GM21381 (cell line): ENCODE measurements around the gene SULT4A1.
A peak's percentile ranks its signal among the peaks of the same experiment; 100 is the strongest.
"Not testable (repeated sequence)": the region's sequence is repeated elsewhere in the genome, so short reads cannot be mapped to it uniquely, and the experiment has no call there.

Experiments
- ATAC-seq: cut with Tn5 transposase; IDR thresholded peaks from one replicate; pipeline ENCODE4 v1.9.1; 2021; ENCODE audit warnings: mild to moderate bottlenecking, moderate library complexity; ENCODE audit not compliant: unreplicated experiment

Gene SULT4A1

DNA sequence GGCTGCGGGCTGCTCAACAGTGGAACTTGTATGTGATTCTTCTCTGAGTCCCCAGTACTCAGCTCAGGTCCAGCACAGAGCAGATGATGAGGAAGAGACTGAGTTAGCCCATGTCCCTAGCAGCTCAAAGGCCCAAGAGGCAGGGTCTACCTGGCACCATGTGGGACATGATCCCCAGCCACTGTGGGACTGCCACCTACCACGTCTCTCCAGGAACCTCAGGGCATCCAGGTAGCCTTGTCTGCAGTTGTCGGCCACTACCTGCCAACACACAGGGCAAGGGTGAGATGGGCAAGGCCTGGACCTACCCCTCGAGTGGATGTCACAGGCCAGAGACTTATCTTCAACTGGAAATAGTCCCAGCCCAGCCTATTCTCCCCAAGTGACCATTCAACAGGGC is 25.1 kb upstream of the SULT4A1 start:
- no peak for ATAC-seq

DNA sequence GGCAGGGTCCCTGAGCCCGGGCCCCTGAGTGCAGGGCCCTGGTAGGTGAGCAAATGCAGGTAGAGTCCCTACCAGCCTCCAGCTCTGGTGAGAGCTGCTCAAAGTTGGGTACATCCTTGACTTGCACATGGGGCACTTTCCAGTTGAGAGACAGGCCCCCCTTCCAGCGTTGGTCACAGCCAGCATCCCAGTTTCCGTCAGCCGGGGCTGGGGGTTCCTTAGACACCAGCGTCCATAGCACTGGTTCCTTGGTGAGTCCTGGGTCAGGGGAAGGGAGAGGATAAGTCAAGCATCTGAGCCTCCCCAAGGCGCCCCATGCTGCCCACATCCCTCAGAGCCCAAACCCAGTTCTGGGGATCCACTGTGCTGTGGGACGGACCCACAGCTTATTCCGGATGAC is 23.9 kb upstream of the SULT4A1 start:
- no peak for ATAC-seq

DNA sequence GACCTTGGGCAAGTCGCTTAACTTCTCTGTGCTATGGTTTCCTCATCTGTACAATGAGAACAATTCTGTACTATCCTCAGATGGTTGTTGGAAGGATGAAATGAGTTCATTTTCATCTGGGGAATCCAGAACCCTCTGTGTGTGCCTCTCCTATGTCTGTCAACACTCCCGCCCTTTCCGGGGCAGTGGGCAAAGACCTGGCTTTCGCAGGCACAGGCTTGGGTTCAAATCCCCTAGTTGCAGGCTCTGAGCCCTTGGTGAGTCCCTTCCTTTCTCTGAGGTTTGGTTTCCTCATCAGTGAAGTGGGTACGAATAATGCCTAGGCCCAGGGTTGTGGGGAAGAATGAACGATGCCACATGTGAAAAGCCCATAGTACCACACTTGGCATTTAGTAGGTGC is 23.5 kb upstream of the SULT4A1 start:
- no peak for ATAC-seq

DNA sequence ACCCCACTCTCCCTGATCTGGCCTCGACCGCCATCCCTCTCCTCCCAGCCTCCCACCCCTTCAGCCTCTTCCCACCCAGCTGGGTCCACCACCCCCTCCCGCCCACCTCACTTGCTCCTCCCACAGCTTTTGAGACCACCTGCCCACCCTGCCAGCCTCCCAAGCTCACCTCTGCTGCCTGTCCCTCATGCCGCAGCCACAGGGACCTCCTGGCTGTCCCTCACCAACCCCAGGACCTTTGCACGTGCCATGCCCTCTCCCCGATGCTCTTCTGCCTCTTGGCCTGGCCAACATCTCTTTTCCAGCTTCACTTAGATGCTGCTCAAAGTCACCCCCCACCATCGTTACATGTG is 23.0 kb upstream of the SULT4A1 start:
- ATAC-seq = no peak

DNA sequence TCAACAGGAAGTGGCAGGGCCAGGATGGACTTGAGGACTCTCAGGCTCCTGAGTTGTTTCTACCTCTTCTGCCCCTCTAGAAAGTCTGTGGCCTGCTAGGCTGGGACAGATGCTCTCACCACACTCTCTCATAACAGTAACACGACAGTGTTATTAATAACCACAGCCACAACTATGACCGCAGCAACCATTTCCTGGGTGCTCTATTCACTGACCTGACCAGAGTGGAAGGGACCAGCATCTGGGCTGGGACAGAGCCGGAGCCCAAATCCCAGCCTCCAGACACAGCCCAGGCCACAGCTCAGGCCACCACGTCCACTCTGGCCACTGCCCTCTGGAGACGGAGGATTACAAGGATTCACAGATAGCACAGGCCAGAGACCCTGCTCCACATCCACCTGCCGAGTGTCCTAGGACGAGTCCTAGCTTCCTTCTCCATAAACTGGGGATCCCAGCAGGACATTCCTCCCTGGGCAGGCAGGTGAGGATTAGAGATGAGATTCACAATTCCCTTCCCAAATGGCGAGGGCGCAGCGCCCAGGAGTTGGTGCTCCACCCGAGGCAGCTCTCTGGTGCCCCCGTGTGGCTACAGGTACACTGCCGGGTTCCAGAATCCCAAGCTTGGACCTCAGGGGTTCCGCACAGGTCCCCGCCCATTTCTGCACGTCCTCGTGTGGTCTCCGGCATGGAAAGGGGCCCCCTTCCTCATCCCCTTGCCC is 22.4 kb upstream of the SULT4A1 start:
- peak; percentile 74 for ATAC-seq

DNA sequence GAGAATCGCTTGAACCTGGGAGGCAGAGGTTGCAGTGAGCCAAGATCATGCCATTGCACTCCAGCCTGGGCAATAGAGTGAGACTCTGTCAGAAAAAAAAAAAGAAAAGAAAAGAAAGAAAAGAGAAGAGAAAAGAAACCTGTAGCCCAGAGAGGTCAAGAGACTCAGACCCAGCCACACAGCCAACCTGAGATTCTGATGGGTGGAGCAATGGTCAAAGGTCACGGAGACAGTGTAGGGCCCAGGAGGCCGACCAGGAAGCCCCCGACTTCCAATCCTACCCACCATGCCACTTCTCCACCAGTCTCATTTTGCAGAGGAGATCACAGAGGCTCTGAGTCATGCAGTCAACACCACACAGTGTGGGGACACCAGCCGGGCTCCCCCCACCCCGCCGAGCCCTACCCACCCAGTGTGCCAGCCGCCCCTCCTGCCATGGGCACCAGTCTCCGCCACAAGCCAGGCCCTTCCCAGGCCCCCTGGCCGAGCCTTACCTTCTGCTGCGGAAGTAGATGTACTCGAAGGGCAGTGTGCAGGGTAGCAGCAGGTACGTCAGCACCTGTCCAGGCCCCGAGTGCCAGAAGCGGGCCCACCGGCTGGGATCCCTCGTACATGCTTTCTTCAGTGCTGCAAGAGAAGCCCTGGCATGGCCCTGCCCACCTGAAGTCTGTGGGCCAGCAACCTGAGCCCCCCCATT is 21.6 kb upstream of the SULT4A1 start:
- no peak for ATAC-seq

DNA sequence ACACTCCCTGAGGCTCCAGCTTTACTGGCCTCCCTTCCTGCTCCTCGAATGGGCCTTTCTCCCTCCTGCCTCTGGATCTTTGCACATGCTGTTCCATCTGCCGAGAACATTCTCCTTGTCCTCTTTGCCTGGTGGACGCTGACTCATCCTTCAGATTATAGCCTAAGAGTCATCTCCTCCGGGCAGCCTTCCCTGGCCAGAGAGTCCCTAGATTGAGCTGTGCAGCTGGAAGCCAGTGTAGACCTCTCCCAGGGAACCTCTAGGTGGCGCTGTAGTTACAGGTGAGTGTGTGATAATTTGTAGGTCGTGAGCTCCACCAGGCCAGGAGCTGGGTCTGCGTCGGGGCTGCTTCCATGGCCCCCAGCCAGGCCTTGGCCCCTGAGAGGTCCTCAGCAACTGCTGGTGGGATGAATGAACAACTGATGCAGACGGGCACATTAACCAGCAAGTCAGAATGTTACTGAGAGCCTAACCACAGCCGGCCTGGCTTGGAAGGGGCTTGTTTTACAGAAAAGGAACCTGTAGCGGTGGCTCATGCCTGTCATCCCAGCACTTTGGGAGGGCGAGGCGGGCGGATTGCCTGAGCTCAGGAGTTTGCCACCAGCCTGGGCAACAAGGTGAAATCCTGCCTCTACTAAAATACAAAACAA is 20.8 kb upstream of the SULT4A1 start:
- ATAC-seq = no peak

DNA sequence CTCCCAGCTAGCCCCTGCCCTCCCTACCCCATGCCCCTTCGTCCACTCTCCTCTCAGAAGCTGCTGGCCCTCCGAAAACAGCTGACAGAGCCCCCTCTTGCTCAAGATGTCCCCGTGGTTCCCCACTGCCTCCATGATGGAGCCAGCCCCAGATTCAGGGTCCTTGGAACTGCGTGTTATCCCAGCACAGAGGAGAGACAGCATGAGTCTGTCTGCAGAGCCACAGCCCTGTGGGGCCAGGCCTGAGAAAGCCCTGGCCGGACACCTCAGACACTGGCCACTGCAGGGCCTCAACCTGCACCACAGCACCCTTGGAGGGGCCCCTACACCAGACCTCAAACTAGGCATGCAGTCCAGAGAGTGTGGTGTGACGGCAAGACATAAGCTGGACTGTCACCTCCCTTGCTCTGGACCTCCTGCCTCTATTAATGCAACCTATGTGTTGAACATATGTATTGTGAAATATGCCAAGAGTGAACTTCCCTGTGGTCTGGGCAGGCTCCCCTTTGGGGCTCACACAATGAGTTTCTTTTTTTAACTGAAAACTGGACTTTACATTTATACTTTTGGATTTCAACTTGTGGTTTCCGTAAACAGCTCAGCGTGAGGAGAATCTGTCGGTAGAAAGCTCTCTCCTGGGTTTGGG is 19.9 kb upstream of the SULT4A1 start:
- no peak for ATAC-seq

DNA sequence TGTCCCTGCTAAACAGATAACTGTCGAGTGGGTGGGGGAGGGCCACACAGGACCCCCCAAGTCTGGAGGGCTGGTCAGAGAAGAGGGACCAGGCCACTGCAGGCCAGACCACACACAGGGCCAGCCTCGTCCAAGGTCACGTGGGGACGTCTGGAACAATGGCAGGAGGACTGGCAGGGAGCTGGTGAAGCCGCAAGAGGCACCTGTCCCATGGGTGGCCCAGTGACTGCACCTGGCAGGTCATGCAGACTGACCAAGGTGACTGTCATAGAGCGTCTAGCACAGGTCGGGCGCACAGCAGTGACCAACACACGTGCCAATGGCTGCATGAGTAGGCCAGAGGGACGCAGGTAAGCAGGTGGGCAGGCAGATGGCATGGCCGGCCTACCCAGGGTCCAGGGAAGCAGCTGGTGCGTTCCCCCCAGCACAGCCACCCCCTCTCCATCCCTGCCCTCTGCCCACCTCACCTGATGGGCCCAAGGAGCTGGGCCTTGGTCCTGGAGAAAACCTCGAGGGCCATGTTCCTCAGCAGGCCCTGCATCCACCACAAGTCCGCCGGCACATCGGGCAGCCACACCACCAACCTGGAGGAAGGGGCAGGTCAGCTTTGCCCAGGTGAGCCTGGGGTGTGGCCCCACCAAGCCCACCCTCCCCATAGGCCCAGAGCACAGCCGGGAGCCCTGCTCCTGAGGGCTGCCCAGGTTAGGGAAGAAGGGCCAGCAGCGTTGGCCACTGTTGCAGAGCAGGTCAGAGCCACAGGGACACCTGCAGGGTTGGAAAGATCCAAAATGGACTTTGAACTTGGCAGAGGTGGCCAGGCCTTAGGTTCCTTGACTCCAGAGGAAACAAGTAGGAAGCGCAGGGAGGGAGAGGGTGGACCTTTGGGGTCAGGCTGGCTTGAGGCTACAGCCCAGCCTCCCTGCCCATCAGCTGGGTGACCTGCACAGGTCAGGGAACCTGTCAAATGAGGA is 19.1 kb upstream of the SULT4A1 start:
- ATAC-seq = no peak

DNA sequence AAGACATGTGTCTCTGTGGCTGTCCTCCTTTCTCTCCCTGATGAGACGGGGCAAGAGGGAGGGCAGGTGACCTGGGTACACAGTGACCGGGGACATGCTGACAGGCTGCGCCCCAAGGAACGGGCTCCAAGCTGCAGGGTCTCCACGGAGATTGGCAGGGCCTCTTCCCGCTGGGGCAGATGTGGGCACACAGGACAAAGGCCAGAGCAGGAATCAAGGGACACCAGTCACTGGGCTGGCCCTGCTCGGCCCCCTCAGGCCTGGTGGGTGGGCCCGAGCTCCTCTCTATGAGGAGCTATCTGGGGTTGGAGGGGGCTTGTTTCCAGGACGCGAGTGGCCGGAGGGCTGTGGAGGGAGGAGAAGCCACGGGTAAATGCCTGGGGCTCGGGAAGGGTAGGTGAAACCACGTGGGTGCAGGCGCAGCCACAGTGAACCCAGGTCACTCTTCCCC is 18.3 kb upstream of the SULT4A1 start:
- no peak for ATAC-seq

DNA sequence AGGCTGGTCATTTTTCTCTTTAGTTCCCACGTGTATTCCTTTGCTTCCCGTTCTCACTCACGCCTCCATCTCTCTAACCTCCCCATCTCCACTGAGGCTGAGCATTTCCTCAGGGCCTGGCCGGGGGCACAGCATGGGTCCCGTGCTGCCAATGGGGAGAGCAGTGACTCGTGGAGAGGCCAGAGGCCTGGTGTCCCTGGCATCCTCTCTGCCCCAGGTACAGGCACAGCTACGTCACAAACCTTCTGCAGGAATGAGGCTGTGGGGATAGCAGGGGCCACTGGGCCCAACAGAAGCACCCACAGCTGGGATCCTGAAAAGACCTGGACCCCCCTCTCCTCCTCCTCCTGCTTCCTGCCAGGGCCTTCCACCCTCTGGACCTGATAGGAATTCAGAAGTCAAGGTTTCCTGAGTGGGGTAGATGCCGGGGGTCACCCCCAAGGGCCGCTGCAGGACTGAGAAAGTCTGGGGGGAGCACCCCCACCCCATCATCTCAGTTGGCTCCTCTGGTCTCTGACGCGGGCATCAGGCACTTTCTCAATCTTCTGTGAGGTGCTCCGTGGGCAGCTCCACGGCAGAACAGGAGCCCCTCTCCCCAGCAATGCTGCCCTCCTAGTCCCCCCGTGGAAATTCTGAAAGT is 17.7 kb upstream of the SULT4A1 start:
- no peak for ATAC-seq

DNA sequence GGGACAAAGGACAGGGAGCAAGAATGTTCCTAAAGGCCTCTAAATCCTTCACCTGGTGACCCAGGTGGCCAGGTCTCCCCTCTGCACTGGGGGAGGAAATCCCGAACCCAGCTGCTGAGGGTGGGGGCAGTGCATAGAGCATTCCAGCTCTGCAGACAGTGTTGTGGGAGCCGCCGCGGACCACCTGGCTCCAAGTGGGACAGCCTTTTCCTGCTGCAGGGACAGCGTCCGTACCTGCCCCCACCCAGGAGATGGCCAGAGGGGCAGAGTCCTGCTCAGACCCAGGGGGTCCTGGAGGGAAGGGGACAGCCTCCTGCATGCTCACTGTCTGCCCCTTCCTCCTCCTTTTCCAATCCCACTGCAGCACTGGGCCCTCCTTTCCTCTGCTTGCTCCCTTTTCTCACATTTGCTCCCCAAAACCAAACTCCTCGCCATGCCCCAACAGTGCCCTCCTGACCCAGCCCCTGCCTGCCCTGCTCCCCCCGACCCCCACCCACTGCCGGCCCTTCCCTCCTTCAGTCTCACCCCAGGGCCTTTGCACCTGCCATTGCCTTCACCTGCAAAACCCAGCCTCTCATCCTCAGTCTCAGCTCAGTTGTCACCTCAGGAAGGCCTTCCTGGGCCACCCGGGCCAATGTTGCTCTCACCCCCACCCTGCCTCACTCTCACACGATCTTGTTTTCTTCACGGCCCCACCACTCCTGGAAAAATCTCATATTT is 16.7 kb upstream of the SULT4A1 start:
- ATAC-seq = no peak

DNA sequence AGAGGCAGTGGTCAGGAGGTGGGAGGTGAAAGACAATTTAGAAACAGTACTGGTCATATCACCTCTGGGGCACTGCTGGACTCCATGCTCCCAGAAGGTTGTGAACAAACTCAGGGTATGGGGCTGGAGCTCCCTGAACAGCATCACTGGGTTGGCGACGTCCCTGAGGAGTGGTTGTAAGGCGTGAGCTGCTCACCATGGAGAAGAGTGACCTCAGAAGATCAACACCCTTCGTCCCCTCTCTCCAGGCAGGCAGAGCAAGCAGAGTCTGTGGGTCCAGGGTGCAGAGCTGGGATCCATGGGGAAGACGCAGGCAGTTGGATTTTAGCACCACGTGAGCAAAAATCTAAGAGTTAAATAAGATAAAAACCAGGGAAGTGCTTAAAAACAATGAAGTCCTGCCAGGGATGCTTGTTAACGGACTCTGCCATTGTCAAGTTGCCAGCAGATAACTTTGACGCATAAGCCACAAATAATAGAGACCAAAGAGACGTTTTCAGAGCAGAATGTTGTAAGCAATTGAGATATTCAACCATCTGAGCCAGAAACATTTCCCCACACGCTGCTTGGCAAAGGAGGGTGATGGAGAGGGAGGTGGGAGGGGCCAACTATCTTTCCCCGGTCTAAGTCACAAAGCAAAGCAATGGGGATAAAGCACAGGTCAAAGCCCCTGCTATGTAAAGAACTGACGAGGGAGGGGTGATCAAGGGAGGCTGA is 15.9 kb upstream of the SULT4A1 start:
- no peak for ATAC-seq

DNA sequence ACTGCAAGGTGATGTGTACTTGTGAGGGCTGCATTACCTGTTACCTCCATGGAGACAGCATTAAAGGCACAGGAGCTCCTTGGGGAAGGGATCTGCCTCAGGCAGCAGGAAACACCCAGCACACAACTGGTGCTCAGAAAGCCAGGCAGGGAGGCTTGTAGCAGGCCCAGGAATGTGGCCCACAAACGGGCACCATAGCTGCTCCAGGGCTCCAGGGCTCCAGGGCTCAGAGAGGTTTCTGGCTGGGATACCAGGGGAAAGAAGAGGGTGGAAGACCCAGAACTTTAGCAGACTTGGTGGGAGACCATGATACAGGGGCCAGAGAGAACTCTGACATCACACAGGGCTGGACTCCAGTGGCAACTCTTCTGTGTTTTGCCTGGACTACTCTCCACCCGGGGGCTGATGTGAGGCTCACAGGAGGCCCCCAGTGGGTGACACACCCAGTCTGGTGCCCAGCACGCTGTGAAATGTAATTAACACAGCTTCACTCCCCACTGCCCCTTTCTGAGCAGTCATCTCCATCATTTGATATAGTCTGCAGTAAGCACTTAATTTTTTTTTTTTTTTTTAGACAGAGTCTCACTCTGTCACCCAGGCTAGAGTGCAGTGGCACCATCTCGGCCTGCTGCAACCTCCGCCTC is 14.7 kb upstream of the SULT4A1 start:
- ATAC-seq = no peak

DNA sequence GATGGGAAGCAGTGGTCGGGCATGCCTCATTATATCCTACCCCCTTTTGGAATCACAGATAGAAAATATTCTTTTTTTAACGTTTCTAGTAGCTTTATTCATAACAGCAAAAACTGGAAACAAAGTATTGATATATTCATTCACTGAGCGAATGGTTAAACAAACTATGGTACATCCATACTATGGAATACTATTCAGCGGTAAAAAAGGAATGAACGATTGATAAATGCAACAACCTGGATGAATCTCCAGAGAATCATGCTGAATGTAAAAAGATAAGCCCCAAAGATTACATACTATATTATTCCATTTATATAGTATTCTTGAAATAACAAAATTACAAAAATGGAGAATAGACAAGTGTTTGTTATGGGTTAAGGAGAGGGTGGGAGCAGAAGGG is 7.5 kb upstream of the SULT4A1 start:
- ATAC-seq = no peak

DNA sequence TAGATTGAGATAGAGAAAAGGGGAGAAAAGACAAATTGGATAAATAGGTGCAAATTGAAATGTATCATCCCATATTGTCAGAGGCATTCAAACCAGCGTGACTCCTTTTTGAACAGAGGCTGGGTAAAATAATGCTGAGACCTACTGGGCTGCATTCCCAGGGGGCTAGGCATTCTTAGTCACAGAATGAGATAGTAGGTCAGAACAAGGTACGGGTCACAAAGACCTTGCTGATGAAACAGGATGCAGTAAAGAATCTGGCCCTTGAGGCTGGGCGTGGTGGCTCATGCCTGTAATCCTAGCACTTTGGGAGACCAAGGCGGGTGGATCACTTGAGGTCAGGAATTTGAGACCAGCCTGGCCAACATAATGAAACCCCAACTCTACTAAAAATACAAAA is 6.7 kb upstream of the SULT4A1 start:
- ATAC-seq = not testable (repeated sequence)

DNA sequence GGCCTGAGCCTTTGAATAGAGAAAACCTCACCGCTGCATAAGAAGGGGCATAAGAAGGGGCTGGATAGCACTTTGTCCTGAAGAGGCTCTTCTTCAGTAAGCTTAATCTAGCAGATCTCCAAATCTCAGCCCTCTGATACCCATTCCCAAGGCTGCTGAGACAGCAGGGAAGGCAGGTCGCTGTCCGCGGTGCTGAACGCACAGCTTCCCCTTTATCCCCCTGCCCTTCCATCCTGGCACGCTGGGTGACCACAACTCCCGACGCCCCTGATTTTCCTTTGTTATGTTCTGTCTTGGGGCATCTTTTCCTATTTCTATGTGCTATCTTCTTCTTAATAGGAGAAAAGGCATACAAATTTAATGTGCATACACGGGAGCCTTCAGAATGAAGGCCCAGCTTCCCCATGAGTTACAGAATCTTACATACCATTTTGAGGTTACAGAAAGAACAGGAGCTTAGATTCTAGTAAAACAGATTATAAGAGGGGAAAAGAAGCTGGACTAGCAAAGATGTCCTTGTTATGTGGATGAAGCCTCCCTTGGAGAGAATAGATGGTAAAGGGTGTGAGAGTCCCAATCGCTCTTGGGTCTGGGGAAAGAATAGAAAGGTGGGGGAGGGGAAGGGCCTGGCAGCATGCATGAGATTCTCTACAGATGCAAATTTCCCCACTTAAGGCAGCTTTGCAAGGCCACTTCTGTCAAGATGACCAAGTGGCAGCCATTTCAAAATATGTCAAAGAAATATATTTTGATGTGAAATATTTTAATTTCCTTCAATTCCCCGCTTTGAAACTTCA is 5.7 kb upstream of the SULT4A1 start:
- no peak for ATAC-seq

DNA sequence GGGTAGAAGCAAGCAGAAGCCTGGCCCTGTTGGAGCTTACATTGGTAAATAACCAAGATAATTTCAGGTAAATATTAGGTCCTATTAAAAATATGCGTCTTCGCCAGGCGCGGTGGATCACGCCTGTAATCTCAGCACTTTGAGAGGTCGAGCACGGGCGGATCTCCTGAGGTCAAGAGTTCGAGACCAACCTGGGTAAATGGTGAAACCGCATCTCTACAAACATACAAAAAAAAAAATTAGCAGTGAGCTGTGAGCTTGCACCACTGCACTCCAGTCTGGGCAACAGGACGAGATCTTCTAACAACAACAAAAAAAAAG is 529 bp upstream of the SULT4A1 start:
- no peak for ATAC-seq
